SW480 (cell line): ENCODE results near the gene KCNQ4.
A peak's percentile ranks its signal among the peaks of the same experiment; 100 is the strongest.

ENCODE experiments used
- DNase-seq: peaks from one replicate; pipeline ENCODE4 v3.0.0-alpha.2; 2016; ENCODE audit warnings: low spot score

Gene KCNQ4

DNA sequence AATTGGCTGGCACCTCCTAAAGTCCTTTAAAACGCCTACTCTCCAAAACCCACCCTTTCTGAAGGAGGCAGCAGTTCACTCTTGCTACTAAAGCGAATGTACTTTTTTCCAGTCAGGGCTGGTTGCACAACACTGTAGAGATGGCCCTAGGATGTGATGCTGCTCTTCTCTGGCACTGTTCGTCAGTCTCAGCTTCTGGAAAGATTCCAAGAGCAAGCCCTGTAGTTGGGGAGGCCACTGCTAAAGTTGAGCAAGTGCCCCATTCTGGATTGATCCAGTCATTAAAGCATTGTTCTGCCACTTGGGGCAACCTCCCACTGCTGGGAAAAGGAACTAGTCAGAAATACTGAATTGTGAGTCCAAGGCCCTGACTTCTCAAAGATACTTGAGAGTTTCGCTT lies 28.5 kb upstream of the KCNQ4 start:
- no peak for DNase-seq

DNA sequence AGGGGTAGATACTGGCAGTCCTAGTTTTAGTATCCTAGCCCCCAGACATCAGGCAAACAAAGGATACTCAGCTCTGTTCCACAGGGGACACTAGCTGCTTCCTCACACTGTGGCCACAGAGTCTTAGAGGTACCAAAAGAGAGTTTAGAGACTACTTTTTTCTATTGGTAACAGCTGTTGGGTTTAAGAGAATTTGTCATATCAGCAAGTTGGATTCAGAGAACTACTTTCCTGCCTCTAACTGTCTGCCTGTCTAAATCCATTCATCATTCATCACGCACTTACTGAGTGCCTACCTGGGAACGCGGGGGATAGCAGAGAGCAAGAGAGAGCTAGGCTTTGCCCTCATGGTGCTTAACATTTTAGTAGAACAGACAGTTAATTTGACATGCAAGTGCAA lies 27.1 kb upstream of the KCNQ4 start:
- no peak for DNase-seq

GRCh38 chr1:40757084-40757483 lies 26.5 kb upstream of the KCNQ4 start:
- no peak for DNase-seq

DNA sequence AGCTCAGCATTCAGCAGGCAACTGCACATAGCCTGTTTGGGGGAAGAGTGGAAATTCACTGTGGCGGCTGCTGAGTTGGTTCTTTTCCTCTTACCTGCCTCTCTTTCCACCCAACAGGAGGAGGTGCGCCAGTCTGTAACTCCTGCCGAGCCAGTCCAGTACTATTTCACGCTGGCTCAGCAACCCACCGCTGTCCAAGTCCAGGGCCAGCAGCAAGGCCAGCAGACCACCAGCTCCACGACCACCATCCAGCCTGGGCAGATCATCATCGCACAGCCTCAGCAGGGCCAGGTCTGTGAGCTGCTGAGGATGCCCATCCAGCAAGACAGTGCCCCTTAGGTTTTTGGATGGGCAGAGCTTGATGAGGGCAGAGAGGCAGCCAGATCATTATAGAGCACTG lies 25.6 kb upstream of the KCNQ4 start:
- no peak for DNase-seq

DNA sequence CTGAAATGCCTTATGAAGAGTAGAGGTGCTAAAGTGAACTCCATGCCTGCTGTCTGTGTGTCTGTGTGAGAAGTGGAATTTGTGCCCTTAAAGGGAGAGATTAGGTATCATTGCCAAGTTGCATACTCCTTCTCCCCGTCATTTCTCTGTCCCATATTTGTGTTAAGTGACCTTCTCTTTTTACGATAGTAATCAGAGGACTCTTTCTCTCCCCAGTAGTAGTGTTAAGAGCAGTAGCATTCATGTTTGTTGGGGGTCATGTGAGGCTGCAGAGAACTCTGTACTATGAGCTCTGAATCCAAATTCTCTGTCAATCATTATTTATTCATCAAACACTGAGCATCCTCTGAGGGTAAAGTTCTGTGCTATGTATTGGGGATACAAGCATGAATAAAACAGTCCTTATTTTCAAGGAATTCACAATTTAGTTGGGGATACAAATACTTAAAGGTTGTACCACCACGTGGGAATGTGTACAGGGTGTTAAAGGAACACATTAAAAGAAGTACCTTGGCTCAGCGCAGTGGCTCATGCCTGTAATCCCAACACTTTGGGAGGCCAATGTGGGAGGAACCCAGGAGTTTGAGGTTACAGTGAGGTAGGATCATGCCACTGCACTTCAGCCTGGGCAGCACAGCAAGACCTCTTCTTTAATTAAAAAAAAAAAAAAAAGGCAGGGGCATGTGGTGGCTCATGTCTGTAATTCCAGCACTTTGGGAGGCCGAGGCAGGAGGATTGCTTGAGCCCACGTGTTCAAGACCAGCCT lies 24.8 kb upstream of the KCNQ4 start:
- no peak for DNase-seq

- no peak for DNase-seq
Observed at GRCh38 chr1:40760984-40761383, 22.6 kb upstream of the KCNQ4 start.

DNA sequence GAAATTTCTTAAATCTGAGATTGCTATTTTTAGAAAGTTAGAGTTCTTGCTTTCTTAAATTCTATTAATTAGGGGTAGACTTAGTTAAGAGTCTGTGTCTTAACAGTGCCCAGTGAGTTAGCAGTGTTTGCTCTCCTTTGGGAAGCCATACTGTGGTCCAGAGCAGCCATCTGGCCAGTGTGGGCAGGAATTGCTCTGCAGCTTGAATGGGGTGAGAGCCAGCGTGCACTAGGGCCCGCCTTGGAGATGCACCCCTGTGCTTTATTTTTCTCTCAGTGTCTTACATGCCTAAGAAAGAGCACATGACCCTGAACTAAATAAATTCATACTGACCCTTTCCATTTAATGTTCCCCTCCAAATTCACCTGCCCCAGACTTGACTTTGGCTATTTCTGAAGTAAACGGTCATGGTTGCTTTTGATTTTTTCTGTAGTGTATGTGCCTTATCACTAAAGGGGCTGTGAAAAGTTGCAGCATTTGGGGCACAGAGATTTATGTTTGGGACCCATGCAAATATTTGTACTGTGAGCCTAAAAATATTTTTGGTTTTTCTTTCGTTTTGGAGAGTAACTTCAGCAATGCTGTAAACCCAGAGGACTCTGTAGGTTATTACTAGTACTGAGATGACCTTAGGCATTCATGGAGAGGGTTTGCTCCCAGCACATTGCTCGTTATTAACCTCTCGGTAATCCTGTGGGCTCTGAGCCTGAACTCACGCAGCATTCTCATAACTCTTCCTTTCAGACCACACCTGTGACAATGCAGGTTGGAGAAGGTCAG lies 21.3 kb upstream of the KCNQ4 start:
- no peak for DNase-seq

DNA sequence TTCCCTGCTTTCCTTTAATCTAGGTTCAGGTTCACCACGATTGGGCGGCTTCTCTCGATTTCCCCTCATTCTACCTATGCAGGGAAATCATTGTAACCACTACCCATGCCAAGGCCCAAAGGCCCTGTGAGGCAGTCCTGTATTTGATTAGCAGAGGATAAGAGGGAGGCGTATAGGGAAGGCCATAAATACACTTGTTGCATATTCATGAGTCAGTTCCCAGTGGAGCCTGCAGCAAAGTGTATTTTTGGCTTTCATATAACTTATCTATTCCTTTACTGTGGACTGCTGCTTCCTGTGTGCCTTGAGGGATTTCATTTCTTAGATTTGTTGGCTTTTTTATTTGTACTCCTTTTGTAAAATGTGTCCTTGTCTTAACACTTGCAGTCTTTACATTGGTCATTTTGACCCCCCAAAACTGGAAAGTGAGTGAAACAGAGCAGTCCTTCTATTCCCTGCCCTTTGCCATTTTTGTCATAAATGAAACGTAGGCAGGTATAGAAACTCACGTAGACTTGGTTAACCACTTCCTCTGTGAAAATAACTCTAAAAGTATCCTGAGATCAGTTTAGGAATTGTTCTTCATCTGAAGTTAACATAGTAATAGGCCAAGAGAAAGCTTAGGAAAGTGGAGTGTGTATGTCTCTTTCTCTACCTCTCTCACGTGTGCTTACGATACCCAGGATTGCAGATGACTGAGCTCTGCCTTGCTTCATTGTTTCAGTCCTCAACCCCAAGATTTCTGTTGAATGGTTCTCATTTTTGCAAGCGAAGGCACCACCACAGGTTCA lies 19.6 kb upstream of the KCNQ4 start:
- DNase-seq: no peak

DNA sequence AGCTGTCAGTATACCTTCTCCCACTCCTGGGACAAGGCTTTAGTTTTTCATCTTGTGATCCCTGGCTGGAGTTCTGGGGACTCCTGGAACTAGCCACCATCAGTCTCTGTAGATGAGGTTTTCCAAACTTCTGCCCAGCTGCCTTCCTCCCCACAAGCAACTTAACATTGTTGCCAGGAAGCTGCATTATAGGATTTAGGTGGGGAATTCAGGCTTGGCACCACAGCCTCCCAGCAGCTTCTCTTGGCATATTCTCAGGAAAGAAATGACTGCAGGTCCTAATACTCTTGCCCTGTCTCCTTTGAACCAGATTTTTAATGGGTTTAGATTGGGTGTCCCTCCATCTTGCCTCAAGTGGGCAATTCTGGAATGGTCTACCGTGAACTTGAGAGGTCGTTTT lies 18.6 kb upstream of the KCNQ4 start:
- DNase-seq: no peak

DNA sequence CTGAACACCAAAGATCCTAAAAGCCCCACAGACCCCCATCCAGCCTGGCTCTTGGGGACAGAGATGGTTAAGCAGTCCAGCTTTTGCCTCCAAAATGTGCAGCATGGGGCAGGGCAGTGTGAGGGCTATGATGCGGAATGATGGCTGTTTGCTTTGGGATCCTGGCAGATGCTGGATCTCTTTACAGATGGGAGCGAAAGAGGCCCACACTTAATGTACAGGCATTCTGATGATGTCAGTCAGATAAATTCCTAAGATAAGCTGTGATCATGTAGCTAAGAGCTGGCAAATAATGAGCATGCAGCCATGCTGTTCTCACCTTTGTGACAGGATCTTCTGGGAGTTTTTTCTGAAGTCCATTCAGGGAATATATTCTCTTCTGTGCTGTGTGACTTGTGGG lies 17.6 kb upstream of the KCNQ4 start:
- DNase-seq: no peak

GRCh38 chr1:40766560-40766959 lies 17.0 kb upstream of the KCNQ4 start:
- no peak for DNase-seq

DNA sequence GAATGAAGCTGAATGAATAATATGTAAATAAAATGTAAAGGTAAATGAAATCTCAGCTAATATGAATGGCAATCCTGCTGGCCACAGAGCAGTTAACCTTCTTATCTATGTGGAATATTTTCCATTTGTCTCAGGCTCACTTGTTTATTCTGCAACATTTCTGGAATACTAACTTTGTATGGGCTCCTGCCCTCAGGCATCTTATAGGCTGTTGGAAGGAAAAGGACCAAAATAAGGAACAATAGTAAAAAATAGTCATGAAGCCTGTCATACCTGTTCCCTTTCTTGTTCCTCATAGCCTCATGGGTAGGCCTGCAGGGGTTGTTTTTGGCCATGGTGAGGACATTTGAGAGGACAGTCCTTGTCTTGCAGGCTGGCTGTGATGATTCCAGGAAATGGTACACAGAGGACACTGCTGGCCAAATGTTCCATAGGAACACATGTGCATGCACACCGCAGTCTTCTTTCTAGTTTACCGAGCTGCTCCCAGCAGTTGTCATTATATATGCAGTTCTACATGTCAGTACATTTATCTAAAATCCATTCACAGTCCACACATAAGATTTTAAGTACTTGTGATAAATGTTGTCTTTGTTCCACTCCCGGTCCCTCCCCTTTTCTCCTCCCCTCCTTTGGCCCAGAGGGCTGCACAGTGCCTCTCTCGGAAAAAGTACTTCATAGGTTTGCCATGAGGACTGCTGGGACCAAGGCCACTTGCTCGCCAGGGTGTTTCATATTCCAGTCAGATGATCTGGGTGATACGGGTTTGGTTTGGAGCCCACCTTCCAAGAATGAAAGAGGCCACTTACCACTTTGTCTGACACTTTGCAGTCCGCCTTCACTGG lies 15.2 kb upstream of the KCNQ4 start:
- DNase-seq: no peak

DNA sequence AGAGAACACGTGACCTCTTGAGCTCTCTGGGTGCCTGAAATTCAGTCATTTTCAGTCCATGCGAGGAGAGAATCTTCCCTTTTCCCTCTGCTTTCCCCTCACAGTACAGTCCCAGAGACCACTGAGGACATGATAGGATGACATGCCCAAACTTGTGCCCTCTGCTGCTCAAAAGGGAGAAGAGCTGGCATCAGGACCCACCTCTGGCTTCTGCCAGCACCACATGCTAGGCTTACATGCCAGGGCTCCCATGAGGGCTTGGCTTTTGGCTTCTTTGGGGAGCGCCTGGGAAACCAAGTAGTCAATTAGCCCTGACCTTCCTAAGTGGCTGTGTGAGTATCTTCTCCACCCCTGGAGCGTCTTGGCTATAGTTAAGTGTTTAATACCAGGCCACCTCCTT lies 13.8 kb upstream of the KCNQ4 start:
- no peak for DNase-seq

- DNase-seq: no peak
Observed at GRCh38 chr1:40770296-40771070, 13.1 kb upstream of the KCNQ4 start.

DNA sequence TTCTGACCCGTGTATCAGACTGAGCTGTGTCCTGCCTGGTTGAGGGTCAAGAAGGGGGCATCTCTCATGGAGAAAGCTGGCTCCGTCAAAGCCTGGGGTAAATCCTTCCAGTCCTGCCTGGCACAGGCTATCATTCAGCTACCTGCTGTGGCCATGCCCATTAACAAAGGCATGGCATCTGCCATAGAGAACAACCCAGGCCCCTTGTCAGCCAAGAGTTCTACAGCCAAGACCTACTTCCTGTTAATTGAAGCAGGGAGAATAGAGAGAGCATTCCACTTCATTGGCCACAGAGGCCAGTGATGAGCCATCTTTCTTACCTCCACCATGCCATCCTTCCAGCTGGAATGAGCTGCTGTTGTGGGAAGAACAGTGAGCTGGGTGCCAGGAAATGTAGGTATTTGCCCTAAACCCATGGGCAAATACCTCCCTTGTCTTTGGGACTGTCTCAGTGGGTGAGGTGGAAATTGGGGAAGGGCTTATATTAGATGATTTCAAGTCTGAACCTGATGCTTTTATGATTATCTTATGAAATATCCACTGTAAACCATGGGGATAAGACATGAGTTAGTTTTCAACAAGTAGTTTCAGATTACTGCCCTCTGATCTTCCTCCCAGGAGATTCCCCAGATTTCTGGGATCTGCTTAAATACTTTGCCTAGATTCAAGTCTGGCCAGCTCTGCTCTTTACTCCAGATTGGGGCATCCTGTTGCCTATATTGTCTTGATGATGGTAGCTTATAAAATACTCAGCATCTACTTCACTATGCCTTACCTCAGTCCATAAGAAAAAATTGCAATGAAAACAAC lies 11.2 kb upstream of the KCNQ4 start:
- no peak for DNase-seq

DNA sequence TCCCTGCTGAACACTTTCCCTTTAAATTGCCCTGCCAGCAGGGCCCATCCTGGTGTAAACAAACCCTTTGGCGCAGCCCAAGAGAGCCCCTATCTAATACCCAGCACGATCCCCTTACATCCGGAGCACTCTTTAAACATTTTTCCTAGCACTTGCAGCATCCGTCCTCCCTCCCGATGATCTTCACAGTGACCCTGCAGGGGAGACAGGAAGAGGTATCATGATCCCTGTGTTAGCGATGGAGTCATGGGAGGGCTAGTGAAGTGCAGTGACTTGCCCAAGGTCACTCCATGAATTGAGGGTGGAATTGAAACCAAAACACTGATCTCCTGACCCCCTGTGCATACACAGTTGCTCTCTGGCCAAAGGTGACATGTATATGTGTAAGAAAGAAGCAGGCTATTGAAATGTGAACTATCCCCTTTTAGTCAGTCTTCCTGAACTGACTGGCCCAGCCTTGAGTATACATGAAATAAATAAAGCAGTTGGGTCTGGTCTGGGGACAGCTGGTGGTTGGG lies 9.8 kb upstream of the KCNQ4 start:
- DNase-seq: no peak

- peak; percentile 30 for DNase-seq
Observed at GRCh38 chr1:40774266-40774998, 9.2 kb upstream of the KCNQ4 start.

DNA sequence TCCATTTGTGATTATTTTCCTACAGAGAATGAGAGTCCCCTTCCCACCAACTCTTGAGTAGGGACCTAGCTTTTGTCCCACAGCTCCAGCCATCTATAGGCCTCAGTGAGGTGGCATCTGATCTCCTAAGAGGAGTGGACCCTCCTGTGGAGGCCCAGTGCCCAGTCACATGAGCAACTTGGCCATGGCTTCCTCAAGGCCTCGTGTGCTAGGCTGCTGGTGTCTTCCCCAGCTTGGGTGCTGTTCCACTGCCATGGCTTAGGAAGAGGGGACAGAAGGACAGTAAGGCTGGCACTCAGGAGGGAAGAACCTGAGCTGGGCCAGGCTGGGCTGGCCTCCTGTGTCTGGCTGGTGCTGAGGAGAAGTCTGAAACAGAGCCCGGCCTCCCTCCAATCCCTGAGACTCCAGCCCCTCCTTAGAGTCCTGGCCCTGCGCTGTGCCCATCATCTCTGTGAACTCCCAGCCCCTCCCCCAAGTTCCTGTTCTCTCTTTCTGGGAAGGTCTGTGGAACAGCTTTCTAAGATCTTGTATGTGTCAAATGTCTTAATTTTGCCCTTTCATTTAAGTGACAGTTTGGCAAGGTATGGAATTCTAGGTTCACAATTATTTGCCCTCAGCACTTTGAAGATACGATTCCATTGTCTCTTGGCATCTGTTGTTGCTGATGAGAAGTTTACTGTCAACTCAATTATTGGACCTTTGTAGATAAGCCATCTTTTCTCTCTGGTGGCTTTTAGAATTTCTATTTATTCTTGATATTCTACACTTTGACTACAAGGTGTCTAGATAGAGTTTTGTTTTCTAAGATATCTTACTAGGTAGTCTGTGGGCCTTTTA lies 7.1 kb upstream of the KCNQ4 start:
- DNase-seq: no peak
